Measurements from ENCODE around the gene HGF. TPM values are rescaled to one million over a fixed set of nuclear protein-coding genes. Genes with fewer than 3 reads are reported as not detected.

Gene HGF
- total RNA-seq, 4 donors from 2014 or later = 4.7 to 13.6 (median 8.5) TPM

- no peak for TF ChIP-seq EP300 (IDR thresholded peaks at IDR 0.05)
- no peak for TF ChIP-seq CTCF (IDR thresholded peaks at IDR 0.05)
- TF ChIP-seq POLR2AphosphoS5 (IDR thresholded peaks at IDR 0.05) = no peak
- TF ChIP-seq POLR2A (IDR thresholded peaks at IDR 0.05) = no peak
- Histone ChIP-seq H3K27me3 (no peaks in the 10 kb centered on the region), H3K36me3 (peaks cover 0 to 10% of the 10 kb centered on the region in 2 donors), H3K27ac (no peak overlapping the region), H3K4me1 (no peaks in the 10 kb centered on the region), H3K9me3 (no peaks in the 10 kb centered on the region), H3K4me3 (no peak overlapping the region)
- no peak for ATAC-seq
- 85 to 96% methylated on average over 2 of the region's 2 CpGs for WGBS, 2 donors (ENCODE audit: low coverage in 1 of 2)
These were observed 24.2 kb downstream of the HGF start for GRCh38 chr7:81745637-81746036.

- Histone ChIP-seq H3K36me3 (peaks cover 0 to 10% of the 10 kb centered on the region in 2 donors), H3K9me3 (no peaks in the 10 kb centered on the region), H3K4me3 (no peak overlapping the region), H3K27ac (no peak overlapping the region), H3K27me3 (no peaks in the 10 kb centered on the region), H3K4me1 (no peaks in the 10 kb centered on the region)
- TF ChIP-seq POLR2A (IDR thresholded peaks at IDR 0.05) = no peak
- no peak for TF ChIP-seq CTCF (IDR thresholded peaks at IDR 0.05)
- TF ChIP-seq EP300 (IDR thresholded peaks at IDR 0.05) = no peak
- no peak for TF ChIP-seq POLR2AphosphoS5 (IDR thresholded peaks at IDR 0.05)
- no peak for ATAC-seq
These were observed 25.5 kb downstream of the HGF start for GRCh38 chr7:81744389-81744788.

GRCh38 chr7:81743665-81744064 is 26.2 kb downstream of the HGF start:
- H3K9me3 ChIP-seq = no peaks in the 10 kb centered on the region
- H3K4me1 ChIP-seq = no peaks in the 10 kb centered on the region
- no peak overlapping the region for H3K27ac ChIP-seq
- peaks cover 0 to 10% of the 10 kb centered on the region in 2 donors for H3K36me3 ChIP-seq
- TF ChIP-seq POLR2A (IDR thresholded peaks at IDR 0.05) = no peak
- TF ChIP-seq POLR2AphosphoS5 (IDR thresholded peaks at IDR 0.05) = no peak
- no peak for TF ChIP-seq EP300 (IDR thresholded peaks at IDR 0.05)
- no peak for TF ChIP-seq CTCF (IDR thresholded peaks at IDR 0.05)
- no peaks in the 10 kb centered on the region for H3K27me3 ChIP-seq
- ATAC-seq = no peak
- H3K4me3 ChIP-seq = no peak overlapping the region
- 85 to 89% methylated on average over 4 of the region's 4 CpGs for WGBS, 2 donors (ENCODE audit: low coverage in 1 of 2)

GRCh38 chr7:81743201-81743600 is 26.6 kb downstream of the HGF start:
- TF ChIP-seq CTCF (IDR thresholded peaks at IDR 0.05) (no peak), EP300 (IDR thresholded peaks at IDR 0.05) (no peak), POLR2AphosphoS5 (IDR thresholded peaks at IDR 0.05) (no peak), POLR2A (IDR thresholded peaks at IDR 0.05) (no peak)
- Histone ChIP-seq H3K9me3 (no peaks in the 10 kb centered on the region), H3K36me3 (peaks cover 0 to 10% of the 10 kb centered on the region in 2 donors), H3K4me3 (no peak overlapping the region), H3K27ac (no peak overlapping the region), H3K27me3 (no peaks in the 10 kb centered on the region), H3K4me1 (no peaks in the 10 kb centered on the region)
- no peak for ATAC-seq
- WGBS, 2 donors (ENCODE audit: low coverage in 1 of 2) = 75 to 79% methylated on average over 7 to 9 of the region's 9 CpGs

GRCh38 chr7:81740403-81740802 is 29.4 kb downstream of the HGF start:
- Histone ChIP-seq H3K9me3 (no peaks in the 10 kb centered on the region), H3K27ac (no peak overlapping the region), H3K4me1 (no peaks in the 10 kb centered on the region), H3K36me3 (peaks cover 0 to 10% of the 10 kb centered on the region in 2 donors), H3K27me3 (no peaks in the 10 kb centered on the region), H3K4me3 (no peak overlapping the region)
- TF ChIP-seq CTCF (IDR thresholded peaks at IDR 0.05) (no peak), EP300 (IDR thresholded peaks at IDR 0.05) (no peak), POLR2A (IDR thresholded peaks at IDR 0.05) (no peak), POLR2AphosphoS5 (IDR thresholded peaks at IDR 0.05) (no peak)
- no peak for ATAC-seq

All from gastroesophageal sphincter (tissue), 4 donors.